Parathyroid adenoma (tissue), 2 donors: ENCODE measurements around the gene TMEM272.

Source experiments
- H2AFZ ChIP-seq: fragments of 300-600 bp; sonication (generic); one replicate; pipeline ENCODE4 v1.7.0; 2017; ENCODE audit warnings: antibody characterized with exemption, mild to moderate bottlenecking
- H3K27ac ChIP-seq: fragments of 300-600 bp; sonication (generic); one replicate; pipeline ENCODE4 v1.7.0; 2017
- H3K27me3 ChIP-seq: fragments of 300-600 bp; sonication (generic); one replicate; pipeline ENCODE4 v1.7.0; 2017; ENCODE audit warnings: low read length; ENCODE audit not compliant: control insufficient read depth, insufficient read depth
- H3K36me3 ChIP-seq: fragments of 300-600 bp; sonication (generic); one replicate; pipeline ENCODE4 v1.7.0; 2017; ENCODE audit warnings: low read length; ENCODE audit not compliant: control insufficient read depth, insufficient read depth
- H3K4me1 ChIP-seq: fragments of 300-600 bp; sonication (generic); one replicate; pipeline ENCODE4 v1.7.0; 2017; ENCODE audit warnings: control low read depth
- H3K4me2 ChIP-seq: fragments of 300-600 bp; sonication (generic); one replicate; pipeline ENCODE4 v1.7.0; 2017; ENCODE audit warnings: low read length
- H3K4me3 ChIP-seq: fragments of 300-600 bp; sonication (generic); one replicate; pipeline ENCODE4 v1.7.0; 2017; ENCODE audit warnings: low read depth, low read length
- H3K79me2 ChIP-seq: fragments of 300-600 bp; sonication (generic); one replicate; pipeline ENCODE4 v1.7.0; 2017; ENCODE audit warnings: control low read depth
- H3K9ac ChIP-seq: fragments of 300-600 bp; sonication (generic); one replicate; pipeline ENCODE4 v1.7.0; 2017; ENCODE audit warnings: mild to moderate bottlenecking
- H3K9me3 ChIP-seq: fragments of 300-600 bp; sonication (generic); one replicate; pipeline ENCODE4 v1.7.0; 2017; ENCODE audit warnings: low read length; ENCODE audit not compliant: control insufficient read depth
- TF ChIP-seq, protein P1 (sequence below): fragments of 300-600 bp; sonication (generic); IDR thresholded peaks from one replicate; pipeline ENCODE4 v1.7.0; 2017; ENCODE audit warnings: antibody characterized with exemption, mild to moderate bottlenecking
- donor health status: primary hyperparathyroidism.

Gene TMEM272

GRCh38 chr13:51769455-51770127 lies 75.4 kb downstream of the TMEM272 start:
- Histone ChIP-seq H3K27me3 (no peaks in the 10 kb centered on the region), H3K4me2 (no peak overlapping the region), H3K9me3 (no peaks in the 10 kb centered on the region), H3K4me1 (no peaks in the 10 kb centered on the region), H3K9ac (no peak overlapping the region), H3K36me3 (no peaks in the 10 kb centered on the region), H3K27ac (peak overlapping the region; percentile 13), H3K79me2 (no peaks in the 10 kb centered on the region), H2AFZ (no peak overlapping the region), H3K4me3 (no peak overlapping the region)
- TF ChIP-seq, protein P1, sequence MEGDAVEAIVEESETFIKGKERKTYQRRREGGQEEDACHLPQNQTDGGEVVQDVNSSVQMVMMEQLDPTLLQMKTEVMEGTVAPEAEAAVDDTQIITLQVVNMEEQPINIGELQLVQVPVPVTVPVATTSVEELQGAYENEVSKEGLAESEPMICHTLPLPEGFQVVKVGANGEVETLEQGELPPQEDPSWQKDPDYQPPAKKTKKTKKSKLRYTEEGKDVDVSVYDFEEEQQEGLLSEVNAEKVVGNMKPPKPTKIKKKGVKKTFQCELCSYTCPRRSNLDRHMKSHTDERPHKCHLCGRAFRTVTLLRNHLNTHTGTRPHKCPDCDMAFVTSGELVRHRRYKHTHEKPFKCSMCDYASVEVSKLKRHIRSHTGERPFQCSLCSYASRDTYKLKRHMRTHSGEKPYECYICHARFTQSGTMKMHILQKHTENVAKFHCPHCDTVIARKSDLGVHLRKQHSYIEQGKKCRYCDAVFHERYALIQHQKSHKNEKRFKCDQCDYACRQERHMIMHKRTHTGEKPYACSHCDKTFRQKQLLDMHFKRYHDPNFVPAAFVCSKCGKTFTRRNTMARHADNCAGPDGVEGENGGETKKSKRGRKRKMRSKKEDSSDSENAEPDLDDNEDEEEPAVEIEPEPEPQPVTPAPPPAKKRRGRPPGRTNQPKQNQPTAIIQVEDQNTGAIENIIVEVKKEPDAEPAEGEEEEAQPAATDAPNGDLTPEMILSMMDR = no peak

- no peaks in the 10 kb centered on the region for H3K36me3 ChIP-seq
- no peak overlapping the region for H3K4me2 ChIP-seq
- H3K4me3 ChIP-seq = no peak overlapping the region
- H3K9ac ChIP-seq = no peak overlapping the region
- TF ChIP-seq, protein P1 = no peak
- peaks cover 3% of the 10 kb centered on the region for H3K4me1 ChIP-seq
- no peak overlapping the region for H2AFZ ChIP-seq
- no peak overlapping the region for H3K27ac ChIP-seq
- no peaks in the 10 kb centered on the region for H3K9me3 ChIP-seq
- no peaks in the 10 kb centered on the region for H3K79me2 ChIP-seq
- H3K27me3 ChIP-seq = no peaks in the 10 kb centered on the region
These were observed 76.0 kb downstream of the TMEM272 start for GRCh38 chr13:51768976-51769375.

GRCh38 chr13:51768378-51768921 lies 76.5 kb downstream of the TMEM272 start:
- Histone ChIP-seq H3K27ac (no peak overlapping the region), H3K79me2 (no peaks in the 10 kb centered on the region), H3K4me2 (no peak overlapping the region), H3K4me1 (peaks cover 3% of the 10 kb centered on the region), H3K36me3 (no peaks in the 10 kb centered on the region), H3K9ac (no peak overlapping the region), H2AFZ (no peak overlapping the region), H3K27me3 (no peaks in the 10 kb centered on the region), H3K9me3 (no peaks in the 10 kb centered on the region), H3K4me3 (no peak overlapping the region)
- TF ChIP-seq, protein P1 = no peak

DNA sequence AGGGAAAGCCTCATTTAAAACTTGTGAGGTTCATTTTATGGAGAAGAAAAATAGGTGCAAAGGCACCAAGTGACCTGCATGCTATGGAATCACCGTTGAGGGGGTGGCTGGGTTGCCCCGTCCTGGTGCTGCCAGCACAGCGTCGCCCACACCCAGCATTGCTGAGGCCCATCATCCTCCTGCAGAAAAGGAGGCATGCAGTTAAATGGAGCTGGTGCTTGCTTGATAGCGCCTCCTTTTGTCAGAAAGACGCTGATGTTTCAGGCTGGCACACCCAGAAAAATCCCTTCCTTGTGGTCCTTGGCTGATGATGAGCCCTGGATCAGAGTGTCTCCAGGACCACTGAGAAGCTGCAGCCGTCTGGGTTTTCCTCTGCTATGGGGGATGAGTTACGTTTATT lies 77.9 kb downstream of the TMEM272 start:
- no peak overlapping the region for H2AFZ ChIP-seq
- H3K27ac ChIP-seq = no peak overlapping the region
- no peaks in the 10 kb centered on the region for H3K27me3 ChIP-seq
- no peaks in the 10 kb centered on the region for H3K9me3 ChIP-seq
- no peaks in the 10 kb centered on the region for H3K36me3 ChIP-seq
- no peak overlapping the region for H3K9ac ChIP-seq
- peaks cover 3% of the 10 kb centered on the region for H3K4me1 ChIP-seq
- TF ChIP-seq, protein P1 = no peak
- no peaks in the 10 kb centered on the region for H3K79me2 ChIP-seq
- H3K4me3 ChIP-seq = no peak overlapping the region
- H3K4me2 ChIP-seq = no peak overlapping the region

- TF ChIP-seq, protein P1 = no peak
- Histone ChIP-seq H3K36me3 (no peaks in the 10 kb centered on the region), H3K79me2 (no peaks in the 10 kb centered on the region), H3K4me1 (peaks cover 3% of the 10 kb centered on the region), H3K9me3 (no peaks in the 10 kb centered on the region), H2AFZ (no peak overlapping the region), H3K27me3 (no peaks in the 10 kb centered on the region), H3K4me2 (no peak overlapping the region), H3K27ac (peak overlapping the region; percentile 61), H3K9ac (no peak overlapping the region), H3K4me3 (no peak overlapping the region)
These were observed 79.8 kb downstream of the TMEM272 start for GRCh38 chr13:51765142-51765515.
